Ascending aorta (tissue), 2 donors: ENCODE measurements around the gene ZFYVE28. TPM values are rescaled to one million over a fixed set of nuclear protein-coding genes. Genes with fewer than 3 reads are reported as not detected.

Experiments
- DNase-seq, 2 donors: peaks; one replicate each; pipeline ENCODE4 v3.0.0-alpha.2; 2019; ENCODE audit warnings: low spot score in 2 of 2
- H3K27ac ChIP-seq, 2 donors: fragments of 200-600 bp; sonication (generic); one replicate each; pipeline ENCODE4 v1.5.1; 2016 to 2017; ENCODE audit warnings: mild to moderate bottlenecking in 1 of 2
- H3K27me3 ChIP-seq: fragments of 200-600 bp; sonication (generic); one replicate; pipeline ENCODE4 v1.5.1; 2017
- H3K36me3 ChIP-seq, 2 donors: fragments of 200-600 bp; sonication (generic); one replicate each; pipeline ENCODE4 v1.5.1; 2016
- H3K4me1 ChIP-seq, 2 donors: fragments of 200-600 bp; sonication (generic); one replicate each; pipeline ENCODE4 v1.5.1; 2016 to 2017; ENCODE audit warnings: mild to moderate bottlenecking in 1 of 2
- H3K4me3 ChIP-seq, 2 donors: fragments of 200-600 bp; sonication (generic); one replicate each; pipeline ENCODE4 v1.5.1; 2016 to 2017; ENCODE audit warnings: mild to moderate bottlenecking in 1 of 2
- H3K9me3 ChIP-seq, 2 donors: fragments of 200-600 bp; sonication (generic); one replicate each; pipeline ENCODE4 v1.5.1; 2016
- intact Hi-C: fragments of 100-400 bp; cut with DNase I; formaldehyde crosslinking; loops from one replicate; pipeline ENCODE4 v1.15.1; 2023
- total RNA-seq: library from RNA; depleted of rRNA; stranded (reverse); fragments of >200 nt; gene quantifications from one replicate; pipeline ENCODE4 v1.1.0, GENCODE V29; 2016
- TF ChIP-seq, protein P1 (sequence below), 3 experiments: fragments of 200-600 bp in 2 of 3; fragments of 450-650 bp in 1 of 3; sonication (generic) in 2 of 3; IDR thresholded peaks; one replicate each; pipeline ENCODE4 v1.5.1; 2016 to 2019; ENCODE audit warnings: antibody characterized with exemption in 3 of 3, mild to moderate bottlenecking in 1 of 3, moderate library complexity in 1 of 3

ZFYVE28 gene
- total RNA-seq, 1 donor from 2014 or later: 12.3 TPM

GRCh38 chr4:2393353-2394270, 24.8 kb downstream of the ZFYVE28 start:
- no peak overlapping the region for H3K4me3 ChIP-seq
- no peaks in the 10 kb centered on the region for H3K9me3 ChIP-seq
- intact Hi-C loops: no loop called here
- TF ChIP-seq, protein P1, sequence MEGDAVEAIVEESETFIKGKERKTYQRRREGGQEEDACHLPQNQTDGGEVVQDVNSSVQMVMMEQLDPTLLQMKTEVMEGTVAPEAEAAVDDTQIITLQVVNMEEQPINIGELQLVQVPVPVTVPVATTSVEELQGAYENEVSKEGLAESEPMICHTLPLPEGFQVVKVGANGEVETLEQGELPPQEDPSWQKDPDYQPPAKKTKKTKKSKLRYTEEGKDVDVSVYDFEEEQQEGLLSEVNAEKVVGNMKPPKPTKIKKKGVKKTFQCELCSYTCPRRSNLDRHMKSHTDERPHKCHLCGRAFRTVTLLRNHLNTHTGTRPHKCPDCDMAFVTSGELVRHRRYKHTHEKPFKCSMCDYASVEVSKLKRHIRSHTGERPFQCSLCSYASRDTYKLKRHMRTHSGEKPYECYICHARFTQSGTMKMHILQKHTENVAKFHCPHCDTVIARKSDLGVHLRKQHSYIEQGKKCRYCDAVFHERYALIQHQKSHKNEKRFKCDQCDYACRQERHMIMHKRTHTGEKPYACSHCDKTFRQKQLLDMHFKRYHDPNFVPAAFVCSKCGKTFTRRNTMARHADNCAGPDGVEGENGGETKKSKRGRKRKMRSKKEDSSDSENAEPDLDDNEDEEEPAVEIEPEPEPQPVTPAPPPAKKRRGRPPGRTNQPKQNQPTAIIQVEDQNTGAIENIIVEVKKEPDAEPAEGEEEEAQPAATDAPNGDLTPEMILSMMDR (IDR thresholded peaks at IDR 0.05): no peak
- no peaks in the 10 kb centered on the region for H3K4me1 ChIP-seq
- H3K27ac ChIP-seq: no peak overlapping the region
- no peaks in the 10 kb centered on the region for H3K27me3 ChIP-seq
- no peaks in the 10 kb centered on the region for H3K36me3 ChIP-seq
- no peak for DNase-seq

DNA sequence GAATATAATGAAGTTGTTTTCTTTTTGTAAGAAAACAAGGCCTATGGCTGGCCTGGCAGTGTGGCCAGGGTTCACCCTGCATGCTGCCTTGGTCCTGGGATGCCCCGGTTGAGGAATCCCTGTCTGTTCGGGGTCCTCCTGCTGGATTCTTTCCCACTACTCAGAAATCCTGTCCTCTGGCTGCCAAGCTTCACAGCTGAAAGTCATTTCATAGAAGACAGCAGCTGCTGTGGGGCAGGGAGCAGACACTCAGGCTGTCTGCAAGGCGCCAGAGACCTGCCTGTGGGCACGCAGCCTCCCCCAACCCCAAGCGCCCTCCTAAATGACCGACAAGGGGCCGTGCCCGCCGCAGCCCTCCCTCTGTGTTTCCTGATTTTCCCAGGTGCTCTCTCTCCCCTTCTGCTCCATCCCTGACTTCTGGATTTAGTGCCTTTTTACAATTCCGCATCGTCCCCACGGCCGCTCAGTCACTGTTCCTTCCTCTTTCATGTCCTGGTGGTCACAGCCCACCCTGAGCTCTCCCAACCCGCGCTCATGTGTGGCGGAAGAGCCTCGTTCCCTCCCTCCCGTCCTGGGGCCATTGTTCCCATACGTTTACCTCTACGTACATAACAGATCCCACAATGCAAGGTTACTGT, 27.5 kb downstream of the ZFYVE28 start:
- no peak for DNase-seq
- Histone ChIP-seq H3K27ac (no peak overlapping the region), H3K4me3 (no peak overlapping the region), H3K4me1 (no peaks in the 10 kb centered on the region), H3K9me3 (no peaks in the 10 kb centered on the region), H3K27me3 (no peaks in the 10 kb centered on the region), H3K36me3 (no peaks in the 10 kb centered on the region)
- intact Hi-C loops: no loop called here
- TF ChIP-seq, protein P1 (IDR thresholded peaks at IDR 0.05): no peak

DNA sequence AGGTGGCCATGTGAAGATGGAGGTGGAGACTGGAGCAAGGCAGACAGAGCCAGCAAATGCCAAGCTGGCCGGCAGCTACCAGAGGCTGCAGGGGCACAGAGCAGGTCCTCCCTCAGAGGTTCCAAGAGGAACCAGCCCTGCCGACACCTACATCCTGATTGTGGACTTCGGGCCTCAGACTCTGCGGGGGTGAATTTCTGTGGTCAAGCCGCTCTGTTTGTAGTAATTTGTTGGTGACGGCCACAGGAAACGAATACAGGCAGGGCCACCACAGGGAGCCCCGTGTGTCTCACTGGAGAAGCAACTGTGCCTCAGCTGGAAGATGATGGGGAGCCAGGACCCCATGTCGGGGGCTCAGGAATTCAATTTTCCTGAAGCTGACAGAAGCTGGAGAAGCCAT, 28.3 kb downstream of the ZFYVE28 start:
- Histone ChIP-seq H3K4me1 (no peaks in the 10 kb centered on the region), H3K4me3 (no peak overlapping the region), H3K27ac (no peak overlapping the region), H3K36me3 (no peaks in the 10 kb centered on the region), H3K9me3 (no peaks in the 10 kb centered on the region), H3K27me3 (no peaks in the 10 kb centered on the region)
- DNase-seq: no peak
- TF ChIP-seq, protein P1 (IDR thresholded peaks at IDR 0.05): no peak
- intact Hi-C loops: no loop called here

DNA sequence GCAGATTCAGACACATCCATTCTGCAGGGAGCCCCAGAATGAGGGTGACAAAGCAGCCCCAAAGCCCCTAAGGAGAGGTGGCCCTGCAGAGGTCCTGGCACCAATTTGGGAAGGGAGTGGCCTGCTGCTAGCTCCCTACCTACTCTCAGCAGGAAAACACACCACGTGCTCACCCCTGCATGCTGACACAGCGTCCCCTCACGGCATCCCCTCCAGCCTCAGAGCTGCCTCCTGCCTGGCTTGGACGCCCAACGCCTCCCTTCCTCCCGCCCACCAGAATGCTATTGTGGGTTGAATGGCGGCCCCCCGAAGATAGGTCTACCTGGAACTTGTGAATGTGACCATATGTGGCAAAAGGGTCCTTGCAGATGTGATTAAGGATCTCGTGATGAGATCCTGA, 28.8 kb downstream of the ZFYVE28 start:
- no peaks in the 10 kb centered on the region for H3K9me3 ChIP-seq
- H3K4me1 ChIP-seq: no peaks in the 10 kb centered on the region
- intact Hi-C loops: no loop called here
- TF ChIP-seq, protein P1 (IDR thresholded peaks at IDR 0.05): no peak
- no peaks in the 10 kb centered on the region for H3K27me3 ChIP-seq
- H3K27ac ChIP-seq: no peak overlapping the region
- no peak for DNase-seq
- H3K36me3 ChIP-seq: no peaks in the 10 kb centered on the region
- no peak overlapping the region for H3K4me3 ChIP-seq

GRCh38 chr4:2388429-2389182, 29.8 kb downstream of the ZFYVE28 start:
- H3K9me3 ChIP-seq: no peaks in the 10 kb centered on the region
- no peaks in the 10 kb centered on the region for H3K27me3 ChIP-seq
- TF ChIP-seq, protein P1 (IDR thresholded peaks at IDR 0.05): no peak
- H3K4me3 ChIP-seq: peak overlapping the region in 1 of 2 donors; percentile 10
- intact Hi-C loops: no loop called here
- no peak overlapping the region for H3K27ac ChIP-seq
- H3K4me1 ChIP-seq: no peaks in the 10 kb centered on the region
- H3K36me3 ChIP-seq: no peaks in the 10 kb centered on the region
- DNase-seq: no peak
